SKM-1 (cell line): ENCODE data around the gene SIX6.

Experiments
- DNase-seq: peaks from one replicate; lab custom pipeline; 2025; ENCODE audit not compliant: unreplicated experiment; lab: John Stamatoyannopoulos, UW

SIX6 gene

DNA sequence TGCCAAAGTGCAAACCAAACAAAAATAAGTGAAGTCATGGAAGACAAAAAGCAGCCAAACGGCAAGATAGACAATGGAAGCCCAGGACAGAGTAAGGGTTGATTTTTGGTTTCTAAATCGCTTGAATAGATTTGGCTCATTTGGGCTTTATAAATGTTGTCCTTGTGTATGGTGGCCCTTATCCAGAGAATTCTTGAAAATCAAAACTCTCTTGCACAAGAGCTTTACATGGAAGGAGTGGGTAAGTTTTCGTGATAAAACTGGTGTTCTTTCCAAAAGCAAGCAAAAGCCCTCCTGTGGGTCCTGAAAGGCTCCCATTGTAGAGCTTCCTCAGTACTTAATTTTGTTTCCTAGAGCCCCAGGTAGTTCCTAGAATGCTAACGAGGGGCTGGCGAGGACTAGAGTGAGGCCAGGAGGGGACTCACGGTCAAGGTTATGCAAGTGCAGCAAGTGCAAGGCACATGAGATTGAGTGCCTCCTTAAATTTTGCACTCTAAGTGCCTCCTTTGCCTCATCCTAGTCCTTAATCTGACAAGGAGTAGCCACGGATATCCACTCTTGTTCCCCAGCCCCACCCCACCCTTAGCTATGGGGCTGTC lies 4.1 kb downstream of the SIX6 start:
- no peak for DNase-seq

DNA sequence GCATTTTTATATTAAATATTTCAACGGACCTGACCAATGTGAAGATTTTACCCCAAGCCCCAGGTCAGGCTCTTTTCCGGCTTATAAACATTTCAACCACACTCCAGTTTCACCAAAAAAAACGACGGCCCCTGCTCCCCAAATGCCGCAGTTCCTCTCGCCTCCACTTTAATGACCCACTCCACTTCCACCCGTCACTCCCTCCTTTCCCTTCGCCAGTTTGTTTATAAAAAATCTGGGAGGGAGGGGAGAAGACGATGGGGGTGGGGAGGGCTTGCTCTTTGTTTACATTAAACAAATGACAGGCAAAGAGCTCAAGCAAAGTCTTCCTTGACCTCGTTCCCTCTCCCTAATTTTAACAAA lies 5.4 kb downstream of the SIX6 start:
- DNase-seq = no peak

DNA sequence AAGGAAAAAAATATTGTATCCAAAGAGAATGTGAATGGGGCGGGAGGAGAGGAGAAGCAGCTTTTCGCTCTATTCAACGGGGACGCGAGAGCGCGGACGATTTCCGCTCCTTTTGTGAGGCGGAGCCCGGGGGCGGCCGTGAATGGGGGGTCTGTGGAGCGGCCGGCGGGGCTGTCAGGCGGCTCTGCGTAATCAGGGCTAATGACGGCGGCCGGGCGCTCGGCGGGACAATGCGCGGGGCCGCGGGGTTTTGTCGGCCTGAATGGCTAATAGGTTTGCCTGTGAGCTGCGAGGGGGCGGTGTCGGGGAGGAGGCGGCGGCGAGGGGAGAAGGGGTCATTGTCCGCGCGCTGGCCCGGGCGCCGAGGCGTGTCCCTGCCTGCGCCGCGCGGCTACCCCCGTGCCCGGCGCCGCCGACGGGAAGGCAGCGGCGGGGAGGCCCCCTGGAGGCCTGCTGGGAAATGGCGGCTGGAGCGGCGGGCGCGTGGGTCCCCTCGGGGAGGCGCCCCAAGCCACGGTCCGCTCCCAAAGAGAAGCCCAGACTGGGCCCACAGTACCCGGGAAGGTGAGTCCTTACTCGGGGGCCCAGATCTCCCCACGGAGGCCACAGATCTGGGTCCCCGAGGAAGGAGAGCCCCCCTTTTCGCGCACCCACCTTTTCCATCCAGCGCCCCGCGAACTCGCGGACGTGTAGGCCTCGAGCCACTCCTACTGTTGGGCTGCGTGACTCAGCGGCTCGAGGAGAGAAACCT lies 6.0 kb downstream of the SIX6 start:
- DNase-seq = no peak

DNA sequence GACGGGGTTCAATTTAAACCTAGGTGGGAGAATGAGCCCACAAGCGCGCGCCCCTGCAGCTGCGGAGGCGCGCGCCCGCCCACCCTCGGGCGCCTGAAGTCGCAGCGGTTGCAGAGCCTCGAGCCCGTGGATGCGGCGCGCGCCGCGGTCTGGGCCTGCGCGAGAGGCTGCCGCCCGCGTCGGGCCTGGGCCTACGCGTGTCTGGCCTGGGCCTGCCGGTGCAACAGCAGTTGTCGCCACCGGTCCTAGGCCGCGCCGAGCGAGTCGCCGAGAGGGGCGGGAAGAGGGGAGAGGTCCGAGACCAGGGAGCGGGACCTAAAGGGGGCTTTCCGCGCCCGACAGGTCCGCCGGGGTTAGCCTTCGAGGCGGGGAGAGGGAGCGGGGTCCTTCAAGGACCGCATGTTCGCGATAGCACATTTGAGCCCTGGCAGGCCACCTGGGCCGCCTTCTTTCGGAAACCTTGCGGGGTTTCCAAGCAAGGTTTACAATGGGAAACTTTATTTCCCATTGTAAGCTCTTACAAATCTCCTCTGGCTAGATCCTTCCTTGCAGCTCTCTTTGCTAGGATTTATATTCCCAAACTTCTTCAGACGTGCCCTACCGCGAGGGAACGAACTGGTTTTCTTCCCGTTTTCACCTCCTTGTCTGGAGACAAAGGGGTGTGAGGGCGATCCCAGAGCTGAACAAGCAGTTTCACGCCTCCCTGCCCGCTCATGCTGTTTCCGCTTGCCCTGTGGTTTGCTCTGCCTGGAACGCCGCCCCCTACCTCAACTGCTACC lies 6.8 kb downstream of the SIX6 start:
- no peak for DNase-seq

DNA sequence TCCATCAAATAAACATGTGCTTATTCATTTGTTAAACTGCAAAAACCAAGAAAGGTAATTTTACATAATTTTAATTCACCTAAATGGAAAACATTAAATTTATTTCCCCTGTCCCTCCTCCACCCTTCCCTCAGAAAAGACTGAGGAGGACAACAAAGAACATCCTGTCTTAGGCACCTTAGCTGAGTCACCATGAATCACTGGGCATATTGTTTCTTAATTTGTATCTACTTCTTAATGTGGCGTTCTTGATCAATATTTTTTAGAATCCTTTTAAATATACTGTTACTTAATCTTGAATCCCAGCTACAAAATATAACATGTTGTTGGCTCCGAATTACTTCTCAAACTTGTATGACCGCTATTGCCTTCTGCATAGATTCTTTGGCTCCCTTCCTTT lies 23.5 kb downstream of the SIX6 start:
- no peak for DNase-seq

DNA sequence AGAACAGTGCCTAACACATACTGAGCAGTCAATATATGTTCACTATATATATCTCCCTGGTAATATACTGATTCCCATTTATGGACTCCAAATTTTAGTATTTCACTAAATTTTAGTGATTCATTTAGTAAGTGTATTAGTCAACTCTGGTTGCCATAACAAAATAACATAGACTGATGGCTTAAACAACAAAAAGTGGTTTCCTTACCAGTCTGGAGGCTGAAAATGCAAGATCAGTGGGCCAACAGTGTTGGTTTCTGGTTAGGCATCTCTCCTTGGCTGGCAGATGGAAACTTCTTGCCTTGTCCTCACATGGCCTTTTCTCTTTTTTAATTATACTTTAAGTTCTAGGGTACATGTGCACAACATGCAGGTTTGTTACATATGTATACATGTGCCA lies 28.7 kb downstream of the SIX6 start:
- no peak for DNase-seq

DNA sequence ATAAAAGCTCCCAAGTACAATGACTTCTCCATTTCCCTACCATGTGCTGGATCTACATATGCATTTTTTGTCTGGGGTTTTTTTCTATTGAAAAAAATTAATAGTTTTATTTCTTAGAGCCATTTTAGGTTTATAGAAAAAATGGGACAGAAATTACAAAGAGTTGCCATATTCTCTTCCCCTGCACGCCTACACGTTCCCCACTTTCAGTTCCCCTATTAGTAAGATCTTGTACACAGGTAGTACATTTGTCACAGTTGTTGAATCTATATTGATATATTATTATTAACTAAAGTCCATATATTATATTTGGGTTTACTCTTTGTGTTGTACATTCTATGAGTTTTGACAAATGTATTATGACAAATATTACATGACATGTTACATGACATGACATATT lies 35.7 kb downstream of the SIX6 start:
- DNase-seq = no peak

DNA sequence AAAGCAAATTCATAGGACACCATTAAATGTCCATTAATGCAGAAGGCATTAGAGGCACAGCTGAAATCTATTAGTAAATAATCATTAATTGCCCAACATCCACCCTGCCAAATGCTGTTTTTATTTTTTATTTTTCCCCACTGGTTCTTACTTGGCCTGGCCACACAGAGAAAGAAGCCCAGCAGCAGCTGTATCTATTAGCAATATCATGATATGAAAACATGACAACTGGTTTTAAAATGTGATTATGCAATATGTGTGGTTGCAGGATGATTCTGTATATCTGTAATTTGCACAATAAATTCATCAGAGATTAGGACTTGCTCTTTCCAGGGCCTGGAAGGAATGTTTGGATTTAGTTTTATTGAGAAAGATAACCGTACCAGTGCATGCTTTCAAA lies 44.9 kb downstream of the SIX6 start:
- DNase-seq = no peak

DNA sequence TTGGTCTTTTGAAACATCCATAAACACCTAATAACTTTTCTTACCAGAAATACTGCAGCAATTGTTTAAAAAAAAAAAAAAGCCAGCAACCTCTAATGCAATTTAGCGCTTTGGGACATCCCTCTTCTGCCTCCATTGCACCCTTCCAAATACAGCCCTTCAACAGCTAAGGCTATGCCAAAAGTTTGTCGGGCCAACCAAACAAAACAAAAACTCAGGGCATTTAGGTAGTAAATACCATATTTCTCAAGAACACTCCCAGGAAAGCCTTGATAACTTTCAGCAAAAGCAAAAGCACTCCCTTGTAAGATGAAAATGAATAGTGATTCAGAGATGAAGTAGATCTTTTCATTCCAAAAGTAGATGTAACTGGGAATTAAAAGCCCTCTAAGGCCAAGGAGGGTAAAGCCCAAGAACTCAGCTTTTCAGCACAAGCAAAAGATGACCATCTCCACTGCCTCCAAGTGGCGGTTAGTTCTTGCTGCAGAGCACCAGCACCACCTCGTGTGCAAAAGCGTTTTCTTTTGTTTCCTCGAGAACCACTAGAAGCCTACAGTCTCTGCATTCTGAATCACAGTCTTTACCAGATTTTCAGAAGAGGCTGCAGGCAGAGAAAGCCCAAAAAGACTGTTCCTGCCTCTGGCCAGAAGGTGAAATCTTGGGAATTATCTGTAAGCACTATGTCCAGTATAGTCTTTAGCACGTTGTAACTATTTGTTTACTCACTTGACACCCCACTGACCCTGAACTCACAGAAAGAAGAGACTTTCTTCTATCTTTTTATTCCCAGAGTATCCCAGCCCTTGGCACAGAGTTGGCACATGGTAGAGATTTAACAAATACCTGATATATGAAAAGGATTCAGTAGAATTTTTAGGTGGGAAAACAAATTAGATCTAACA lies 53.1 kb downstream of the SIX6 start:
- DNase-seq = no peak
